T-helper 2 cell (primary cell): ENCODE data around the gene NUP35.
"Not testable (repeated sequence)": the region's sequence is repeated elsewhere in the genome, so short reads cannot be mapped to it uniquely, and the experiment has no call there.

ENCODE experiments used
- DNase-seq, 5 experiments: peaks; one replicate each; pipeline versions ENCODE4 v3.0.0 to v3.0.0-alpha.2; 2012 to 2022

NUP35 gene

GRCh38 chr2:183148955-183149354, 24.7 kb downstream of the NUP35 start:
- DNase-seq = no peak

GRCh38 chr2:183149489-183149888, 25.2 kb downstream of the NUP35 start:
- no peak for DNase-seq

GRCh38 chr2:183152280-183152679, 28.0 kb downstream of the NUP35 start:
- not testable (repeated sequence) for DNase-seq

GRCh38 chr2:183153967-183154366, 29.7 kb downstream of the NUP35 start:
- DNase-seq = no peak

- DNase-seq = not testable (repeated sequence)
These were observed 30.5 kb downstream of the NUP35 start for GRCh38 chr2:183154772-183155171.

- no peak for DNase-seq
These were observed 32.9 kb downstream of the NUP35 start for GRCh38 chr2:183157131-183157530.

- no peak for DNase-seq
These were observed 38.1 kb downstream of the NUP35 start for GRCh38 chr2:183162362-183162761.

- no peak for DNase-seq
These were observed 39.8 kb downstream of the NUP35 start for GRCh38 chr2:183163821-183164649.

GRCh38 chr2:183164650-183165015, 40.4 kb downstream of the NUP35 start:
- DNase-seq = no peak

GRCh38 chr2:183166210-183166609, 42.0 kb downstream of the NUP35 start:
- no peak for DNase-seq

- DNase-seq = not testable (repeated sequence)
These were observed 42.7 kb downstream of the NUP35 start for GRCh38 chr2:183166976-183167375.

GRCh38 chr2:183172220-183172887, 48.1 kb downstream of the NUP35 start:
- DNase-seq = no peak

GRCh38 chr2:183179156-183179555, 54.9 kb downstream of the NUP35 start:
- DNase-seq = no peak

- DNase-seq = no peak
These were observed 61.3 kb downstream of the NUP35 start for GRCh38 chr2:183185534-183185933.

GRCh38 chr2:183186296-183186695, 62.1 kb downstream of the NUP35 start:
- no peak for DNase-seq

- DNase-seq = no peak
These were observed 62.5 kb downstream of the NUP35 start for GRCh38 chr2:183186766-183187165.

- DNase-seq = no peak
These were observed 68.1 kb downstream of the NUP35 start for GRCh38 chr2:183192343-183192742.

- DNase-seq = no peak
These were observed 69.7 kb downstream of the NUP35 start for GRCh38 chr2:183193904-183194303.

GRCh38 chr2:183195397-183195796, 71.2 kb downstream of the NUP35 start:
- DNase-seq = no peak

GRCh38 chr2:183195998-183196409, 71.8 kb downstream of the NUP35 start:
- no peak for DNase-seq

- DNase-seq = no peak
These were observed 80.2 kb downstream of the NUP35 start for GRCh38 chr2:183204397-183204796.

GRCh38 chr2:183207110-183207509, 82.9 kb downstream of the NUP35 start:
- no peak for DNase-seq

GRCh38 chr2:183209395-183210028, 85.3 kb downstream of the NUP35 start:
- no peak for DNase-seq
